ENCODE data around the gene VANGL2. TPM values are rescaled to one million over a fixed set of nuclear protein-coding genes. Genes with fewer than 3 reads are reported as not detected.

VANGL2 gene
- total RNA-seq, 2 experiments from 2014 or later: not detected

GRCh38 chr1:160474392-160475242 lies 74.3 kb downstream of the VANGL2 start:
- Histone ChIP-seq H3K9me3 (ENCODE audit: control insufficient read depth in 1 of 2, insufficient read depth in 1 of 2, low read length in 2 of 2) (no peaks in the 10 kb centered on the region), H3K4me3 (ENCODE audit: low read length) (no peak overlapping the region), H3K36me3 (ENCODE audit: insufficient read depth, low read length) (no peaks in the 10 kb centered on the region), H3K4me1 (ENCODE audit: insufficient read depth, low read length) (peaks cover 3% of the 10 kb centered on the region), H3K27ac (ENCODE audit: low read depth in 1 of 2, low read length in 2 of 2) (no peak overlapping the region), H3K27me3 (ENCODE audit: control insufficient read depth in 1 of 2, insufficient read depth in 2 of 2, low read length in 2 of 2) (no peaks in the 10 kb centered on the region)
- no peak for DNase-seq
- H3K27ac Mint-ChIP-seq: no peak overlapping the region
- no peak for ATAC-seq (ENCODE audit: poor library complexity)
- ChIA-PET POLR2A (interaction anchor here (0.9 to 1.6 kb wide), 2 partner anchors 11 to 14 kb away, joined by 4 to 5 read pairs; no protein-coding TSS in a partner anchor), CTCF (interaction anchor here (1.0 kb wide), 1 partner anchor 11 kb away, joined by 3 read pairs; no protein-coding TSS in a partner anchor)
- H3K9me3 Mint-ChIP-seq: peaks cover 3% of the 10 kb centered on the region
- H3K4me1 Mint-ChIP-seq (ENCODE audit: low read depth): peaks cover 10% of the 10 kb centered on the region
- no peaks in the 10 kb centered on the region for H3K36me3 Mint-ChIP-seq (ENCODE audit: low read depth)
- intact Hi-C loops (cut with DNase I, micrococcal nuclease): no loop called here
- no peak overlapping the region for H3K4me3 Mint-ChIP-seq
- H3K27me3 Mint-ChIP-seq: no peaks in the 10 kb centered on the region
- no peak for TF ChIP-seq CTCF (IDR thresholded peaks at IDR 0.05)

Other genes with a start within 250 kb of the VANGL2 start
- gene ATP1A4, start 249.0 kb upstream of the VANGL2 start, total RNA-seq: under 1 TPM in 1 of 2 experiments, not detected in 1; 0.22 TPM
- gene CASQ1, start 210.0 kb upstream of the VANGL2 start, total RNA-seq: not detected
- 10 to 100 TPM in 1 of 2 experiments, 1 to 10 TPM in 1; 9.4 to 10.3 TPM for gene PEA15, start 195.2 kb upstream of the VANGL2 start, total RNA-seq
- gene DCAF8, start 138.0 kb upstream of the VANGL2 start, total RNA-seq: 100 to 1,000 TPM; 151 to 154 TPM
- 10 to 100 TPM; 32.0 to 33.4 TPM for gene PEX19, start 115.4 kb upstream of the VANGL2 start, total RNA-seq
- 100 to 1,000 TPM in 1 of 2 experiments, 10 to 100 TPM in 1; 95.0 to 107 TPM for gene COPA, start 57.3 kb upstream of the VANGL2 start, total RNA-seq
- gene NCSTN, start 57.2 kb upstream of the VANGL2 start, total RNA-seq: 10 to 100 TPM; 54.9 to 56.6 TPM
- gene NHLH1, start 33.5 kb upstream of the VANGL2 start, total RNA-seq: under 1 TPM in 1 of 2 experiments, not detected in 1; 0.08 TPM
- gene SLAMF6, start 122.7 kb downstream of the VANGL2 start, total RNA-seq: 1 to 10 TPM; 6.3 to 7.3 TPM
- gene CD84, start 178.9 kb downstream of the VANGL2 start, total RNA-seq: 10 to 100 TPM; 32.7 to 36.9 TPM
- gene SLAMF1, start 246.5 kb downstream of the VANGL2 start, total RNA-seq: 10 to 100 TPM; 39.4 to 39.8 TPM